GM18951 (cell line): ENCODE results near the gene SWI5.
"Not testable (repeated sequence)": the region's sequence is repeated elsewhere in the genome, so short reads cannot be mapped to it uniquely, and the experiment has no call there.

Experiments used
- POLR2A ChIP-seq: IDR thresholded peaks from 4 replicates; pipeline ENCODE4 v1.6.1; 2011; ENCODE audit warnings: mild to moderate bottlenecking; ENCODE audit not compliant: insufficient read length, insufficient read depth; ENCODE audit errors: extremely low read depth
- in situ Hi-C: fragments of 300-500 bp; cut with MboI; formaldehyde crosslinking; loops from one replicate; pipeline ENCODE4 v1.12.0; 2022; ENCODE audit warnings: low sequenced_read_pairs, mixed read lengths, inconsistent platforms; ENCODE audit not compliant: unreplicated experiment

SWI5 gene

DNA sequence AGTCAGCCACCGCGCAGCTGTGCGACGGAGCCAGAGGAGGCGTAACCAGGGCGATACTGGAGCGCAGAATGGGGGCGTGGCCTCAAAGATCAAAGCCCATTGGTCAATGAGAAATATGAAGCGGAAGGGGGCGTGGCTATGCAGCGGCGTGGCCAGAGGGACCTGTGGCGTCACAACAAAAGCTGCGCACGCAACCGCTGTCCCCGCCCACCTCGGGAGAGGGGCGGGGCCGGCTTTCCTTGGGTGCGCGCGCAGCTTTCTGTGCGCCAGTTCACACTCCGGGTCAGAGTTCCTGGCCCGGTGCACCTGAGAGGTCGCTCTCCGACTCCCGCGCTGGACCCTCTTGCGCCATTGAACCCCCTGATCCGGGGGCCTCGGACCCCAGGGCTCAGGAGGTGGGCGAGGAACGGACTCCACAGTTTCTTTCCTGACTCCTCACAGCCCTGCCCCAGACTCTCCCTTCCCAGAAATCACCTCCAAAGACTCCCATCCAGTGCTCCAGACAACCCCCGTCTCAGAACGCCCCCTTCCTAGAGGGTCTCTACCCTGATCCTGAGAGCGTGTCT, at the start of gene SWI5:
Gene SWI5, plus strand, starts transcription at position 269 of the 566 bp plus-strand sequence.
- in situ Hi-C loops, result no loop called here
- peak; percentile 99 for TF ChIP-seq POLR2A

DNA sequence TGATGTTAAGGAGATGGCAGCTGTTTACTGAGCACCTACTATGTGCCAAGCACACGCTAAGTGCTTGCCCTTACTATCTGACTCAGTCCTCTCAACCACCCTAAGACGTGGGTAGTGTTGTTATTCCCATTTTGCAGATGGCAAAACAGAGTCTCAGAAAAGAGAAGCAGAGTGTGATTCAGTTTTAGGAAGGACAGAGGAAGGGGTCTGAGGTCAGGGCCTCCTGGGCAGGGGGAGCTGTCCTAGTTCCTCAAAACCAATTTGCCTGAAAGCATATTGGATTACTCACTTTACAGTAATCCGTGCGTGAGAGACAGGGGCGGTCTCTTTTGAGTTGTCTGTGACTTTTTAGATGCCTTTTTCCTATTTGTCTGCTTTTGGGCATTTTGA, 49.7 kb upstream of the SWI5 start:
- no peak for TF ChIP-seq POLR2A
- in situ Hi-C loops, result no loop called here

- in situ Hi-C loops, result not testable (repeated sequence)
These were observed 45.2 kb upstream of the SWI5 start for GRCh38 chr9:128230897-128231296.

DNA sequence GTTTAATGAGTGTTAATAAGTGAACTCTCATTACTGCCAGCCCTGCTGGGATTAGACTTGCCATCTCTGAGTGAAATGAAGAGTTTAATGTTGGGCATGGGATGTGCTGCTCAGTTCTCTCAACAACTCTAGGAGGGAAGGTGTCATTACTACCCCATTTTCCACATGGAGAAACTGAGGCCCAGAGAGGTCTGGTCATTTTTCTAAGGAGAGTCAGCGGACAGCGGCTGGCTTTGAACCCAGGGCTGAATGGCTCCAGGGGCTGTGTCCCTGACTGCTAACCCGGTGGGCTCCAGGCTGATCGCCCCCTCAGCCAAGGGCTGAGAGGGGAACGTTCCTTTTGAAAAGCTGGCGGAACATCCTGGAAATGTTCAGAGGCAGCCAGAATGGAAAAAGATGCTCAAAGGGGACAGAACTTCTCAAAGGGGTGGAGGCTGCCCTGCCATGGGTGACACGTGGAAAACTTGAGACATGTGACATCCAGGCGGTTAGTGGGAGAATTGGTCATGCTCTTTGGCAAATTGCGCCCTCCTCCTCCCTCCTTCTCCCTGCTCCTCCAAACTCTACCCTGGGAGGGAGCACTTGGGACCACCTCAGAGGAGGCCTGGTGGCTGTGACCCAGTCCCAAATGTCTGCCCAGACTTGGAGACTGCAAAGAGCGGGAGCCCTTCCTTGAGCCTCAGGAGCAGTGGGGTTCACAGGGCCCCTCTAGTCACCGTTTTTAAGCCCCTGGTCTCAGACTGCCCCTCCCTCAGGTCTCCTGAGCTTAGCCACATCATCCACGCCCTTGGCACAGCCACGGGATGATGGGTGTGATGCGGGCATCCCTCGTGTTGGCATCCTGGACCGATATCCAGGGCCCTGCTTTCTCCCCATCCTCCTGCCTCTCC, 44.2 kb upstream of the SWI5 start:
- in situ Hi-C loops, result no loop called here
- TF ChIP-seq POLR2A, result no peak

DNA sequence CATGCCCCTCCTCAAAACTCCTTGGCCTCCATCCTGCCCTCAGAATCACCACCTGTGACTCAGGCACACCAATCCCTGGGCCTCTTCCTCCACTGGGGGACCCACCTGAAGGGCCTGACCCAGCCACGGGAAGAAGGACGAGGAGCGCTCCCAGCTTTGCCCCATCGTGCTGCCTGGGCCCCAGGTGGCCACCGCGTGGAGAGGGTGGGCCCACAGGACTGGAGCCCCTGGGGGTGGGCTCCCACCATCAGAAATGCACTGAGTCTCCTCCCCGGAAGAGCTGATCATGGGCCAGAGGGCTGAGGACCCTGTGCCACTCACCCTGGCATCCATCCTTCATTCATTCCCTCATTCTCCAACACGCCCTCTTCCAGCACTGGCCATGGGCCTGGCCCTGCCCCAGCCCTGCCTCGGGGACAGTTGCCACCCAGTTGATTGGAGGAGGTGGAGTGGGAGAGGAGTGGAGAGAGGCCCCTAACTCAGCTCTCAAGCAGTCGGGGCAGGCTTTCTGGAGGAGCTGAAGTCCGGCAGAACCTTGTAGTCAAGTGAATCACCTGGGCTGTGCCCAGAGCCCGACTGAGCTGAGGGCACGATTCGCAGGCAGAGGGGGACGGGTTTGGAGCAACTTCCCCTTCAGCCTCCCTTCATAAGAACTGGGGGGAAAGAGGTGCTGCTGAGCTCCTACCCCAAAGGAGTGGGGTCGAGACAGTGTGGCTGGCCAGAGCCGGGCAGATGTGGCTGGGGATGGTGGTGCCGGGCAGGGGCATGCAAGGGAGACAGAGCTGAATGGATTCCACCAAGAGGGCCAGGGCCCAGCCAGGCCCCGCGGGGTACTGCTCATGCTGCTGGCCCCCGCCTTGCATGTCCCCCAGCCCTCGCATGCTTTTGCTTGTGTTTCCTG, 43.3 kb upstream of the SWI5 start:
- no peak for TF ChIP-seq POLR2A
- in situ Hi-C loops, result no loop called here

DNA sequence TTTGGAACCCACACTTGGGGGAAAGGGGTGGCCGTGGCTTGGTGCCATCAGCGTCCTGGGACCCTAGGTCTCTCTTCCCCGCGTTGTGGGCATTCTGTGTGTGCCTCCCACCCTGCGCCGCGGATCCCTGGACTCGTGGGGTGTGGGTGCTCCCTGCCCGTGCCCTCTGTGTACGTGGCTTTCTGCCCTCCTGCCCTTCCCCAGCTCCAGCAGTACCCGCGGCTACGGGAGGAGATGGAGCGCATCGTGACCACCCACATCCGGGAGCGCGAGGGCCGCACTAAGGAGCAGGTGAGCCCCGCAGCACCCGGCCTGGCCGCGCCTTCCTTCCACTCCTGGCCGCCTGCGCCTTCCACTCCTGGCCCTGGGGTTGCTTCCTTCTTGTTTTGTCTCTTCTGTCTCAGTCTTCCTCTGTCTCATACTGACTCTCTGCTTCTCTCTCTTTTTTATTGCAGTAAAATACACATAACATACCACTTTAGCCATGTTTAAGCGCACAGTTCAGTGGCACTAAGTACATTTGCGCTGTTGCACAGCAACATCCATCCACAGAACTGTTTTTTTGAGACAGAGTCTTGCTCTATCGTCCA, 42.2 kb upstream of the SWI5 start:
- no peak for TF ChIP-seq POLR2A

GRCh38 chr9:128242124-128242523, 34.0 kb upstream of the SWI5 start:
- in situ Hi-C loops, result no loop called here
- no peak for TF ChIP-seq POLR2A

More for the DNA sequence above, 42.2 kb upstream of the SWI5 start:
- in situ Hi-C loops, result no loop called here

GRCh38 chr9:128242828-128243214, 33.3 kb upstream of the SWI5 start:
- in situ Hi-C loops, result no loop called here
- no peak for TF ChIP-seq POLR2A

GRCh38 chr9:128243215-128244018, 32.7 kb upstream of the SWI5 start:
- TF ChIP-seq POLR2A, result no peak
- in situ Hi-C loops, result no loop called here

DNA sequence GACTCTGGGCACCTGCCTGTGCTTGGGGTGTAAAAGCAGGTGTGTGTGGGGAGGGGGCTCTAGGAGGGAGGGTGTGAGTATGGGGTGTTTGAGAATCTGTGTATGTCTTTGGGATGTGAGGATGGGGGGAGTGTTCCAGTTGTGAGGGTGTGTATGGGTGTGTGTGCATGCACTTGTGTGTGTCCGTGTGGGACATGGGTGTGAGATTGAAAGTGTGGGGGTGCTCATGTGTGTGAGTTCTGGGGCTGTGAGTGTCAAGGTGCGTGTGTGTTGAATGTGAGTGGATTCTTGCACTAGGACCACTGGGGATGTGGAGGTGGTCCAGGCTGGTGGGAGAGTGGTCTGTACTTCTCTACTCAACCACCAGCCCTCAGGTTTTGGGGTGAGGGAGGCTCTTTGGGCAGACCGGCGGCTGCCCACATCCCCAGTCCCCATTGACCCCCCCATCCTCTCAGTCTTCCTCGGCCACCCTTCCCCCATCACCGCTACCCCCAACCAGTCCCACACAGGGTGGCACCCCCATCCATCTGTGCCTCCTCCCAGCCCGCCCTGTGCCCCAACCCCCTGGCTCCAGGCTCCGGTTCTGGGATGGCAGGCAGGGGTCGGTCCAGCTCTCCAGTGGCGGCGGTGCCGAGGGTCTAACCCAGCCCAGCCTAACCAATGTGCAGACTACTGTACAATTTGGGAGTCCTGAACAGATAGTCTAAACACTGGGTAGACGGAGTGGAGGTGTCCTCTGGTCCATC, 31.8 kb upstream of the SWI5 start:
- in situ Hi-C loops, result no loop called here
- TF ChIP-seq POLR2A, result no peak

DNA sequence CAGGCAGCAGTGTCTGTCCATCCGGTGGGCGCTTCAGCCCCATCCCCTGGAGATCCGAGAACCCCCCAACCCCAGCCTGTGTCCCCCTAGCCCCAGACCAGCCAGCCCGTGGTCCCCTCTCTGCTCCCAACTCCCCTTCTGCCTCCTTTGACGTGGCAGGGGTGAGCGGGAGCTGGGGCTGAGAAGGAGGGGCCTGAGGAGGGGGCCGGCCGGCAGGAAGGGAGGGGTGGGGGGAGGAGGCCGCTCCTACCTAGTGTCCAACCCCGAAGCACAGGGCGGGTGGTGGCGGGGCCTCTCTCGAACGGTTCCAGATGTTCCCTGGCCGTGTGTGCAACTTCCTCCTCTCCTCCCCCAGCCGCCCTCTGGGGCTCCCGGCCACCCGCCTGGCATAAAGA, 31.2 kb upstream of the SWI5 start:
- TF ChIP-seq POLR2A, result no peak
- in situ Hi-C loops, result no loop called here
